Sigmoid colon (tissue), 4 donors: ENCODE measurements around the gene ARHGAP28.

Experiments
- CTCF ChIP-seq, 4 experiments: fragments of 450-650 bp in 3 of 4; fragments of 200-600 bp in 1 of 4; IDR thresholded peaks; one replicate each; pipeline ENCODE4 v1.5.1; 2016 to 2019; ENCODE audit warnings: antibody characterized with exemption in 4 of 4, mild to moderate bottlenecking in 3 of 4, moderate library complexity in 2 of 4
- POLR2AphosphoS5 ChIP-seq, 4 donors: sonication (generic); formaldehyde crosslinking; IDR thresholded peaks; one replicate each; pipeline ENCODE4 v1.6.1; 2017; ENCODE audit warnings: antibody characterized with exemption in 4 of 4

GRCh38 chr18:6874315-6874714 is 144.8 kb downstream of the ARHGAP28 start:
- TF ChIP-seq CTCF (IDR thresholded peaks at IDR 0.05) (no peak), POLR2AphosphoS5 (IDR thresholded peaks at IDR 0.05) (no peak)
